ENCODE data around the gene MCOLN1.

- TF ChIP-seq, protein P1, sequence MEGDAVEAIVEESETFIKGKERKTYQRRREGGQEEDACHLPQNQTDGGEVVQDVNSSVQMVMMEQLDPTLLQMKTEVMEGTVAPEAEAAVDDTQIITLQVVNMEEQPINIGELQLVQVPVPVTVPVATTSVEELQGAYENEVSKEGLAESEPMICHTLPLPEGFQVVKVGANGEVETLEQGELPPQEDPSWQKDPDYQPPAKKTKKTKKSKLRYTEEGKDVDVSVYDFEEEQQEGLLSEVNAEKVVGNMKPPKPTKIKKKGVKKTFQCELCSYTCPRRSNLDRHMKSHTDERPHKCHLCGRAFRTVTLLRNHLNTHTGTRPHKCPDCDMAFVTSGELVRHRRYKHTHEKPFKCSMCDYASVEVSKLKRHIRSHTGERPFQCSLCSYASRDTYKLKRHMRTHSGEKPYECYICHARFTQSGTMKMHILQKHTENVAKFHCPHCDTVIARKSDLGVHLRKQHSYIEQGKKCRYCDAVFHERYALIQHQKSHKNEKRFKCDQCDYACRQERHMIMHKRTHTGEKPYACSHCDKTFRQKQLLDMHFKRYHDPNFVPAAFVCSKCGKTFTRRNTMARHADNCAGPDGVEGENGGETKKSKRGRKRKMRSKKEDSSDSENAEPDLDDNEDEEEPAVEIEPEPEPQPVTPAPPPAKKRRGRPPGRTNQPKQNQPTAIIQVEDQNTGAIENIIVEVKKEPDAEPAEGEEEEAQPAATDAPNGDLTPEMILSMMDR (IDR thresholded peaks at IDR 0.05; ENCODE audit: low read depth, low read length, missing input control) = no peak
- no peak for TF ChIP-seq RXRA (IDR thresholded peaks at IDR 0.05)
- no peak for TF ChIP-seq RAD21 (IDR thresholded peaks at IDR 0.05)
- TF ChIP-seq, protein P2, sequence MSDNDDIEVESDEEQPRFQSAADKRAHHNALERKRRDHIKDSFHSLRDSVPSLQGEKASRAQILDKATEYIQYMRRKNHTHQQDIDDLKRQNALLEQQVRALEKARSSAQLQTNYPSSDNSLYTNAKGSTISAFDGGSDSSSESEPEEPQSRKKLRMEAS (IDR thresholded peaks at IDR 0.05) = no peak
- no peak for TF ChIP-seq YY1 (IDR thresholded peaks at IDR 0.05)
- no peak for TF ChIP-seq TAF1 (conservative IDR thresholded peaks at IDR 0.05)
- TF ChIP-seq SP1 (IDR thresholded peaks at IDR 0.05) = no peak
Observed at GRCh38 chr19:7561325-7561724, 38.9 kb downstream of the MCOLN1 start.

All from liver (tissue), 3 donors.